Ovary (tissue), 9 donors: ENCODE results near the gene SMAD4. TPM values are rescaled to one million over a fixed set of nuclear protein-coding genes. Genes with fewer than 3 reads are reported as not detected.
"Not testable (repeated sequence)": the region's sequence is repeated elsewhere in the genome, so short reads cannot be mapped to it uniquely, and the experiment has no call there.

Experiments used
- DNase-seq, 5 donors: peaks; one replicate each; pipeline ENCODE4 v3.0.0-alpha.2; 2019 to 2020
- H3K27ac ChIP-seq, 2 donors: fragments of 200-600 bp; one replicate each; pipeline versions ENCODE4 v1.5.1 to v1.8.0; 2019 to 2022
- H3K27me3 ChIP-seq: fragments of 200-600 bp; one replicate; pipeline ENCODE4 v1.8.0; 2022
- H3K36me3 ChIP-seq: fragments of 200-600 bp; sonication (generic); one replicate; pipeline ENCODE4 v1.5.1; 2019
- H3K4me1 ChIP-seq: one replicate; pipeline ENCODE4 v1.8.1; 2013; ENCODE audit warnings: mild to moderate bottlenecking, moderate library complexity; ENCODE audit not compliant: insufficient read depth
- H3K4me3 ChIP-seq: fragments of 200-600 bp; sonication (generic); one replicate; pipeline ENCODE4 v1.5.1; 2017
- H3K9me3 ChIP-seq, 2 donors: fragments of 200-600 bp in 1 of 2; sonication (generic) in 1 of 2; one replicate each; pipeline versions ENCODE4 v1.5.1 to v1.8.1; 2013 to 2019; ENCODE audit warnings: mild to moderate bottlenecking in 1 of 2, moderate library complexity in 1 of 2
- CTCF ChIP-seq, 3 donors: fragments of 450-650 bp in 2 of 3; fragments of 200-600 bp in 1 of 3; IDR thresholded peaks; one replicate each; pipeline versions ENCODE4 v1.5.1 to v1.8.0; 2016 to 2022; ENCODE audit warnings: antibody characterized with exemption in 3 of 3, mild to moderate bottlenecking in 1 of 3
- EP300 ChIP-seq: sonication (generic); formaldehyde crosslinking; IDR thresholded peaks from one replicate; pipeline ENCODE4 v1.6.1; 2017; ENCODE audit warnings: antibody characterized with exemption
- POLR2A ChIP-seq: fragments of 450-650 bp; IDR thresholded peaks from one replicate; pipeline ENCODE4 v1.6.1; 2017; ENCODE audit warnings: antibody characterized with exemption, mild to moderate bottlenecking, moderate library complexity
- WGBS, 3 donors: extraction: QIAGEN DNeasy Blood & Tissue Kit in 1 of 3; methylation state at CpG; one replicate each; pipeline versions ENCODE4 v1.1.5 to v1.1.7; 2013 to 2017; 5-methylcytosine and 5-hydroxymethylcytosine counted together
- intact Hi-C, 4 donors: fragments of 100-400 bp; cut with DNase I; formaldehyde crosslinking; loops; one replicate each; pipeline versions ENCODE4 v1.11.0 to v1.15.1; 2022 to 2023
- polyA plus RNA-seq, 2 donors: library from polyadenylated mRNA; stranded (reverse); fragments of 200-250 nt in 1 of 2; fragments of 350-450 nt in 1 of 2; fragmentation: Illumina TruSeq in 1 of 2; extraction: RNeasy Lipid Tissue Mini Kit (QIAGEN cat#74804) in 1 of 2; gene quantifications; one replicate each; pipeline ENCODE4 v1.2.3, GENCODE V29; 2013 to 2014
- total RNA-seq, 7 donors: library from RNA; depleted of rRNA in 2 of 7; stranded (reverse); fragments of >200 nt in 2 of 7; fragmentation: NEBNext Ultra II Directional in 3 of 7; extraction: Animal tissue kit (Norgen Biotek cat#: 25700) in 3 of 7; gene quantifications; one replicate each; pipeline versions ENCODE4 v1.1.0 to v1.2.4, GENCODE V29; 2016 to 2023
- donor health status: DM: no; HTN: no; CAD: no; lungs with moderate emphysema.
- donor health status: DM: no; HTN: no; CAD: no.
- donor health status: Bipolar disorder and iron deficiency.
- donor health status: DM: yes; HTN: yes; CAD: no.
- donor health status: DM: no; HTN: no; CAD: no.
- donor health status: DM: yes; HTN: yes; CAD: no.

Gene SMAD4
- total and polyA plus RNA-seq, 9 donors: 38.5 to 159 (median 125) TPM

- H3K36me3 ChIP-seq: no peaks in the 10 kb centered on the region
- H3K27ac ChIP-seq: no peak overlapping the region
- no peak for TF ChIP-seq POLR2A
- no peak for TF ChIP-seq EP300
- TF ChIP-seq CTCF (IDR thresholded peaks at IDR 0.05): no peak
- H3K4me3 ChIP-seq: no peak overlapping the region
- 82 to 92% (median 88%) methylated on average over 2 of the region's 2 CpGs for WGBS, 3 donors
- no peak for DNase-seq
- intact Hi-C loops: no loop called here
- H3K9me3 ChIP-seq: no peaks in the 10 kb centered on the region
- H3K27me3 ChIP-seq: no peaks in the 10 kb centered on the region
- H3K4me1 ChIP-seq: no peaks in the 10 kb centered on the region
These were observed 36.0 kb upstream of the SMAD4 start for GRCh38 chr18:50994031-50994430.

GRCh38 chr18:51003174-51003573 is 26.8 kb upstream of the SMAD4 start:
- H3K4me1 ChIP-seq, H3K36me3 ChIP-seq, DNase-seq, H3K4me3 ChIP-seq, H3K9me3 ChIP-seq, intact Hi-C loops, H3K27ac ChIP-seq, H3K27me3 ChIP-seq: not testable (repeated sequence)
- 96% methylated on average over 2 of the region's 2 CpGs for WGBS, 3 donors

- Histone ChIP-seq H3K27me3 (no peaks in the 10 kb centered on the region), H3K4me1 (peaks cover 2% of the 10 kb centered on the region), H3K36me3 (no peaks in the 10 kb centered on the region), H3K27ac (no peak overlapping the region), H3K4me3 (no peak overlapping the region), H3K9me3 (no peaks in the 10 kb centered on the region)
- intact Hi-C loops: no loop called here
- no peak for DNase-seq
- WGBS, 3 donors: 83 to 94% (median 90%) methylated on average over 5 of the region's 5 CpGs
- TF ChIP-seq POLR2A (no peak), EP300 (no peak), CTCF (IDR thresholded peaks at IDR 0.05) (no peak)
These were observed 23.8 kb upstream of the SMAD4 start for GRCh38 chr18:51006061-51006818.

GRCh38 chr18:51006948-51007789 is 22.8 kb upstream of the SMAD4 start:
- no peaks in the 10 kb centered on the region for H3K9me3 ChIP-seq
- H3K4me1 ChIP-seq: peaks cover 2% of the 10 kb centered on the region
- H3K36me3 ChIP-seq: no peaks in the 10 kb centered on the region
- DNase-seq: no peak
- intact Hi-C loops: no loop called here
- no peaks in the 10 kb centered on the region for H3K27me3 ChIP-seq
- WGBS, 3 donors: 25 to 42% (median 35%) methylated on average over 13 of the region's 13 CpGs
- no peak for TF ChIP-seq CTCF (IDR thresholded peaks at IDR 0.05)
- no peak for TF ChIP-seq EP300
- no peak for TF ChIP-seq POLR2A
- no peak overlapping the region for H3K4me3 ChIP-seq
- H3K27ac ChIP-seq: no peak overlapping the region

- intact Hi-C loops: no loop called here
- Histone ChIP-seq H3K9me3 (no peaks in the 10 kb centered on the region), H3K4me1 (peaks cover 2% of the 10 kb centered on the region), H3K36me3 (no peaks in the 10 kb centered on the region), H3K27me3 (no peaks in the 10 kb centered on the region), H3K27ac (no peak overlapping the region), H3K4me3 (no peak overlapping the region)
- whole genome bisulfite sequencing, 3 donors: 31 to 58% (median 55%) methylated on average over 1 of the region's 1 CpG
- DNase-seq: no peak
- TF ChIP-seq POLR2A (no peak), CTCF (IDR thresholded peaks at IDR 0.05) (no peak), EP300 (no peak)
These were observed 22.2 kb upstream of the SMAD4 start for GRCh38 chr18:51007790-51008139.
